SK-N-SH (cell line): ENCODE measurements around the gene NBL1. TPM values are rescaled to one million over a fixed set of nuclear protein-coding genes. Genes with fewer than 3 reads are reported as not detected.
"Not testable (repeated sequence)": the region's sequence is repeated elsewhere in the genome, so short reads cannot be mapped to it uniquely, and the experiment has no call there.

Experiments
- CTCF ChIA-PET: fragments of 300-600, 350-600 bp; formaldehyde crosslinking; extraction: SDS; loops from one replicate; lab custom pipeline; 2021; lab: Yijun Ruan, JAX
- POLR2A ChIA-PET: fragments of 350-600 bp; sonication (Branson Sonifier 250); formaldehyde crosslinking; extraction: SDS; loops from one replicate; lab custom pipeline; 2020; ENCODE audit warnings: antibody characterized with exemption, inconsistent platforms; lab: Yijun Ruan, JAX
- DNase-seq: peaks from one replicate; pipeline ENCODE4 v3.0.0; 2012
- H2AFZ ChIP-seq: fragments of 200-600 bp; sonication (generic); 2 replicates; pipeline ENCODE4 v1.8.1; 2016; ENCODE audit warnings: antibody characterized with exemption, mild to moderate bottlenecking, low read depth
- H3F3A ChIP-seq: fragments of 200-600 bp; sonication (generic); replicated peaks from 2 replicates; pipeline ENCODE3; 2016; ENCODE audit warnings: antibody characterized with exemption, mild to moderate bottlenecking; ENCODE audit not compliant: insufficient read depth
- H3K27ac ChIP-seq, 2 experiments: fragments of 200-500 bp in 1 of 2; fragments of 200-600 bp in 1 of 2; sonication (Bioruptor generic) in 1 of 2; sonication (generic), shearing (Covaris generic) in 1 of 2; 2 replicates each; pipeline versions ENCODE4 v1.5.1 to v1.6.1; 2014 to 2016; ENCODE audit warnings: low read depth in 2 of 2, inconsistent platforms in 1 of 2, low read length in 1 of 2, mild to moderate bottlenecking in 1 of 2, mixed read lengths in 1 of 2
- H3K27me3 ChIP-seq: fragments of 200-600 bp; sonication (generic), shearing (Covaris generic); 2 replicates; pipeline ENCODE4 v1.6.1; 2016; ENCODE audit warnings: mixed run types; ENCODE audit not compliant: insufficient read depth
- H3K36me3 ChIP-seq, 2 experiments: fragments of 200-500 bp in 1 of 2; fragments of 200-600 bp in 1 of 2; sonication (Bioruptor generic) in 1 of 2; sonication (generic) in 1 of 2; replicated peaks in 1 of 2; 2 replicates each; pipeline versions ENCODE3 to v1.5.1; 2014 to 2016; ENCODE audit warnings: low read length in 1 of 2, mild to moderate bottlenecking in 1 of 2; ENCODE audit not compliant: insufficient read depth in 2 of 2, control insufficient read depth in 1 of 2
- H3K4me1 ChIP-seq, 2 experiments: fragments of 200-500 bp in 1 of 2; fragments of 200-600 bp in 1 of 2; sonication (Bioruptor generic) in 1 of 2; sonication (generic), shearing (Covaris generic) in 1 of 2; 2 replicates each; pipeline versions ENCODE4 v1.5.1 to v1.6.1; 2014 to 2016; ENCODE audit warnings: low read depth in 1 of 2, low read length in 1 of 2, mixed run types in 1 of 2; ENCODE audit not compliant: insufficient read depth in 2 of 2, control insufficient read depth in 1 of 2
- H3K4me2 ChIP-seq: fragments of 200-600 bp; sonication (generic), shearing (Covaris generic); 2 replicates; pipeline ENCODE4 v1.6.1; 2017; ENCODE audit warnings: mixed run types
- H3K4me3 ChIP-seq, 2 experiments: fragments of 200-500 bp in 1 of 2; fragments of 200-600 bp in 1 of 2; sonication (Bioruptor generic) in 1 of 2; sonication (generic), shearing (Covaris generic) in 1 of 2; 2 replicates each; pipeline versions ENCODE4 v1.5.1 to v1.8.1; 2014 to 2016; ENCODE audit warnings: low read depth in 2 of 2, inconsistent platforms in 1 of 2, low read length in 1 of 2, mild to moderate bottlenecking in 1 of 2, mixed read lengths in 1 of 2, moderate library complexity in 1 of 2
- H3K79me2 ChIP-seq: fragments of 200-600 bp; sonication (generic); 2 replicates; pipeline ENCODE4 v1.8.1; 2017; ENCODE audit warnings: mild to moderate bottlenecking; ENCODE audit not compliant: insufficient read depth
- H3K9ac ChIP-seq: fragments of 200-600 bp; sonication (generic); 2 replicates; pipeline ENCODE4 v1.6.1; 2017; ENCODE audit warnings: mixed run types
- H3K9me2 ChIP-seq: fragments of 200-600 bp; sonication (generic); 2 replicates; pipeline ENCODE4 v1.6.1; 2017; ENCODE audit warnings: mixed run types
- H3K9me3 ChIP-seq: fragments of 200-600 bp; sonication (generic); 2 replicates; pipeline ENCODE4 v1.6.1; 2017; ENCODE audit warnings: mixed run types, mild to moderate bottlenecking, moderate library complexity
- H4K20me1 ChIP-seq: fragments of 200-600 bp; sonication (generic); 2 replicates; pipeline ENCODE4 v1.6.1; 2017; ENCODE audit warnings: mild to moderate bottlenecking, mixed run types; ENCODE audit not compliant: insufficient read depth
- CHD2 ChIP-seq: fragments of 150-350 bp; IDR thresholded peaks from 2 replicates; pipeline ENCODE4 v1.6.1; 2018; ENCODE audit warnings: low read length; ENCODE audit not compliant: partially characterized antibody
- EP300 ChIP-seq, 2 experiments: IDR thresholded peaks; 2 replicates each; pipeline versions ENCODE4 v1.4.0 to v1.6.1; 2012; ENCODE audit warnings: borderline replicate concordance in 1 of 2, low read depth in 1 of 2, low read length in 1 of 2
- FOSL2 ChIP-seq: IDR thresholded peaks from 2 replicates; pipeline ENCODE4 v1.4.0; 2012; ENCODE audit warnings: low read depth, mild to moderate bottlenecking, moderate library complexity, borderline replicate concordance
- FOXJ3 ChIP-seq: sonication (generic); formaldehyde crosslinking; IDR thresholded peaks from 2 replicates; pipeline ENCODE4 v1.5.1; 2020; ENCODE audit warnings: mild to moderate bottlenecking, missing genetic modification reagents
- GABPA ChIP-seq: IDR thresholded peaks from 2 replicates; pipeline ENCODE4 v1.4.0; 2012; ENCODE audit warnings: low read depth, mild to moderate bottlenecking
- NFIC ChIP-seq: IDR thresholded peaks from 2 replicates; pipeline ENCODE4 v1.4.0; 2012; ENCODE audit warnings: borderline replicate concordance
- NRF1 ChIP-seq: IDR thresholded peaks from 2 replicates; pipeline ENCODE4 v1.6.1; 2012; ENCODE audit warnings: low read depth, mild to moderate bottlenecking, low read length
- POLR2AphosphoS5 ChIP-seq: IDR thresholded peaks from 2 replicates; pipeline ENCODE4 v1.6.1; 2012; ENCODE audit warnings: low read depth, low read length
- RCOR1 ChIP-seq: fragments of 150-350 bp; IDR thresholded peaks from 2 replicates; pipeline ENCODE4 v1.6.1; 2017; ENCODE audit warnings: antibody characterized with exemption, low read length
- RFX5 ChIP-seq: IDR thresholded peaks from 2 replicates; pipeline ENCODE4 v1.6.1; 2012; ENCODE audit warnings: mild to moderate bottlenecking, improper control_type of control experiment, low read length
- RXRA ChIP-seq: IDR thresholded peaks from 2 replicates; pipeline ENCODE4 v1.4.0; 2012; ENCODE audit warnings: low read depth, mild to moderate bottlenecking, borderline replicate concordance
- TCF12 ChIP-seq: IDR thresholded peaks from 2 replicates; pipeline ENCODE4 v1.4.0; 2012
- TEAD4 ChIP-seq: IDR thresholded peaks from 2 replicates; pipeline ENCODE4 v1.4.0; 2012; ENCODE audit warnings: mild to moderate bottlenecking, borderline replicate concordance; ENCODE audit not compliant: insufficient read depth
- WGBS: methylation state at CpG from one replicate; pipeline ENCODE4 v1.1.6; 2017; ENCODE audit warnings: low lambda C conversion rate; 5-methylcytosine and 5-hydroxymethylcytosine counted together
- polyA plus RNA-seq, 3 experiments: library from polyadenylated mRNA; depleted of rRNA; stranded (reverse); fragments of >200 nt; gene quantifications; 2 replicates each; pipeline ENCODE4 v1.2.3, GENCODE V29; 2012
- TF ChIP-seq, protein P1 (sequence below): IDR thresholded peaks from 2 replicates; pipeline ENCODE4 v1.4.0; 2012; ENCODE audit warnings: low read depth
- TF ChIP-seq, protein P2 (sequence below): fragments of 200-600 bp; sonication (generic); IDR thresholded peaks from 2 replicates; pipeline ENCODE4 v1.6.1; 2017; ENCODE audit warnings: antibody characterized with exemption, mild to moderate bottlenecking, moderate library complexity

NBL1 gene
- polyA plus RNA-seq, 1 of the 3 experiments (the other 2 are of a cell fraction), result 36.1 TPM

DNA sequence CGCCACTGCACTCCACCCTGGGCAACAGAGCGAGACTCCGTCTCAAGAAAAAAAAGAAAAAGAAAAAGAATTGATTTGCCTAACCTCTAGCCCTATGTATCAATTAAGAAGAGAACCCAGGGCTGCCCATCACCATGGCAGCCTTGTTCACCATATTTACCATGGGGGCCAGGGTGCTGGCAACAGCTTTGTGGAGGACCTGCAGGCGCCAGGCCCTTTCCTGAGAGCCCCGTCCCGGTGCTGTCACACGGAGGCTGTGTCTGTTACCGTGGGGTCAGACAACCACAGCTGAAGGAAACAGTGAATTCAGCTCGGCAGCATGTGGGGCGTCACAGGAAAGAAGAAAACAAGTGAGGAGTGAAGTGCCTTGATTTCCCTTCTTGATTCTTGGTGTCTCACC, 6.5 kb upstream of the NBL1 start:
- H3K4me3 ChIP-seq, result no peak overlapping the region
- peaks cover 3% of the 10 kb centered on the region for H3F3A ChIP-seq
- no peak overlapping the region for H3K27ac ChIP-seq
- H3K36me3 ChIP-seq, result no peaks in the 10 kb centered on the region
- H3K9ac ChIP-seq, result no peak overlapping the region
- H3K4me1 ChIP-seq, result peaks cover 0 to 11% of the 10 kb centered on the region in 2 experiments; a peak in 1 of 4 replicates
- H4K20me1 ChIP-seq, result no peaks in the 10 kb centered on the region
- H2AFZ ChIP-seq, result no peak overlapping the region
- H3K4me2 ChIP-seq, result no peak overlapping the region
- no peak for DNase-seq
- no peak for TF ChIP-seq FOSL2
- no peak for TF ChIP-seq TCF12
- no peak for TF ChIP-seq NFIC
- no peak for TF ChIP-seq NRF1
- no peak for TF ChIP-seq FOXJ3 (CRISPR knock-in tag)
- TF ChIP-seq, protein P1, sequence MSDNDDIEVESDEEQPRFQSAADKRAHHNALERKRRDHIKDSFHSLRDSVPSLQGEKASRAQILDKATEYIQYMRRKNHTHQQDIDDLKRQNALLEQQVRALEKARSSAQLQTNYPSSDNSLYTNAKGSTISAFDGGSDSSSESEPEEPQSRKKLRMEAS, result no peak
- TF ChIP-seq TEAD4, result no peak
- no peak for TF ChIP-seq GABPA
- TF ChIP-seq EP300 (IDR thresholded peaks at IDR 0.05; ENCODE audit: borderline replicate concordance in 1 of 2, low read depth in 1 of 2, low read length in 1 of 2), result no peak
- TF ChIP-seq RCOR1, result no peak
- TF ChIP-seq RFX5, result no peak
- no peak for TF ChIP-seq RXRA
- TF ChIP-seq POLR2AphosphoS5, result no peak
- no peak for TF ChIP-seq CHD2
- no peaks in the 10 kb centered on the region for H3K27me3 ChIP-seq
- POLR2A ChIA-PET, result no interaction called here
- no peaks in the 10 kb centered on the region for H3K9me3 ChIP-seq
- CTCF ChIA-PET, result interaction anchor here (1.2 kb wide), 2 partner anchors 12 to 192 kb away, joined by 3 to 4 read pairs; no protein-coding TSS in a partner anchor
- H3K9me2 ChIP-seq, result no peaks in the 10 kb centered on the region
- no peaks in the 10 kb centered on the region for H3K79me2 ChIP-seq
- WGBS, result 81% methylated on average over 5 of the region's 10 CpGs

DNA sequence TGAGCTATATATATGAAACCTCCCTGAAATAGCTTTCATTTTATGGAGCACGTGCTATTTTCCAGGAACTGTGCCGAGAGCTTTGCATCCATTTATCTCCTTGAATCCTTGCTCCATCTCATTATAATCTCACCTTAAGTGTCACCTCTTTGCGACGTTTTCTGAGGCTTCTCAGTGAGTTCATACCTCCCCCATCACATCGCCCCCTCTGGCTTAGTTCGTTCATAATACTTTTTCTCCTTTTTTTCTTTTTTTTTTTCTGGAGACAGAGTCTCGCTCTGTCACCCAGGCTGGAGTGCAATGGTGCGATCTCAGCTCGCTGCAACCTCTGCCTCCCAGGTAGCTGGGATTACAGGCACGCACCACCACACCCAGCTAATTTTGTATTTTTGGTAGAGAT, 4.9 kb upstream of the NBL1 start:
- WGBS, result 86% methylated on average over 10 of the region's 10 CpGs
- POLR2A ChIA-PET, H3K36me3 ChIP-seq, H3K27ac ChIP-seq, H3F3A ChIP-seq, H3K4me2 ChIP-seq, H3K9me3 ChIP-seq, H3K9ac ChIP-seq, H3K79me2 ChIP-seq, H2AFZ ChIP-seq, H4K20me1 ChIP-seq, DNase-seq: not testable (repeated sequence)
- H3K4me1 ChIP-seq, result peaks cover 0 to 11% of the 10 kb centered on the region in 2 experiments; a peak in 1 of 4 replicates
- CTCF ChIA-PET, result interaction anchor here (0.6 to 1.9 kb wide), 3 partner anchors 9 to 91 kb away, joined by 3 to 5 read pairs (median 4); a partner anchor contains a TSS
- TF ChIP-seq, protein P2, sequence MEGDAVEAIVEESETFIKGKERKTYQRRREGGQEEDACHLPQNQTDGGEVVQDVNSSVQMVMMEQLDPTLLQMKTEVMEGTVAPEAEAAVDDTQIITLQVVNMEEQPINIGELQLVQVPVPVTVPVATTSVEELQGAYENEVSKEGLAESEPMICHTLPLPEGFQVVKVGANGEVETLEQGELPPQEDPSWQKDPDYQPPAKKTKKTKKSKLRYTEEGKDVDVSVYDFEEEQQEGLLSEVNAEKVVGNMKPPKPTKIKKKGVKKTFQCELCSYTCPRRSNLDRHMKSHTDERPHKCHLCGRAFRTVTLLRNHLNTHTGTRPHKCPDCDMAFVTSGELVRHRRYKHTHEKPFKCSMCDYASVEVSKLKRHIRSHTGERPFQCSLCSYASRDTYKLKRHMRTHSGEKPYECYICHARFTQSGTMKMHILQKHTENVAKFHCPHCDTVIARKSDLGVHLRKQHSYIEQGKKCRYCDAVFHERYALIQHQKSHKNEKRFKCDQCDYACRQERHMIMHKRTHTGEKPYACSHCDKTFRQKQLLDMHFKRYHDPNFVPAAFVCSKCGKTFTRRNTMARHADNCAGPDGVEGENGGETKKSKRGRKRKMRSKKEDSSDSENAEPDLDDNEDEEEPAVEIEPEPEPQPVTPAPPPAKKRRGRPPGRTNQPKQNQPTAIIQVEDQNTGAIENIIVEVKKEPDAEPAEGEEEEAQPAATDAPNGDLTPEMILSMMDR, result peak; percentile 29
- TF ChIP-seq, all 33 proteins: peak for 1; not testable (repeated sequence) for 32
- H3K27me3 ChIP-seq, H3K9me2 ChIP-seq, H3K4me3 ChIP-seq: not testable (repeated sequence)
